Lung (tissue), 12 donors: ENCODE results near the gene MAST2. TPM values are rescaled to one million over a fixed set of nuclear protein-coding genes. Genes with fewer than 3 reads are reported as not detected.

Experiments used
- ATAC-seq: fragments of 200-7000 bp; cut with Tn5 transposase; one replicate; pipeline ENCODE4 v1.9.1; 2020; ENCODE audit warnings: moderate number of reproducible peaks; ENCODE audit not compliant: insufficient read depth, low FRiP score
- DNase-seq, 3 donors: peaks; one replicate each; pipeline ENCODE4 v3.0.0-alpha.2; 2013 to 2017
- H3K27ac ChIP-seq, 2 donors: one replicate each; pipeline ENCODE4 v1.5.1; 2013; ENCODE audit warnings: mild to moderate bottlenecking in 2 of 2, moderate library complexity in 2 of 2, control low read depth in 1 of 2, inconsistent platforms in 1 of 2, low read depth in 1 of 2, low read length in 1 of 2
- H3K27me3 ChIP-seq, 3 donors: one replicate each; pipeline ENCODE4 v1.5.1; 2013; ENCODE audit warnings: low read length in 2 of 3; ENCODE audit not compliant: control insufficient read depth in 3 of 3, insufficient read depth in 3 of 3
- H3K36me3 ChIP-seq, 4 donors: one replicate each; pipeline ENCODE4 v1.5.1; 2013; ENCODE audit warnings: low read length in 4 of 4, mild to moderate bottlenecking in 1 of 4, moderate library complexity in 1 of 4; ENCODE audit not compliant: control insufficient read depth in 4 of 4, insufficient read depth in 4 of 4
- H3K4me1 ChIP-seq, 5 donors: one replicate each; pipeline ENCODE4 v1.5.1; 2013; ENCODE audit warnings: low read length in 5 of 5, mild to moderate bottlenecking in 2 of 5, moderate library complexity in 1 of 5; ENCODE audit not compliant: control insufficient read depth in 5 of 5, insufficient read depth in 5 of 5
- H3K4me3 ChIP-seq: one replicate; pipeline ENCODE4 v1.5.1; 2013; ENCODE audit warnings: mild to moderate bottlenecking, control low read depth, moderate library complexity
- H3K9ac ChIP-seq, 2 donors: one replicate each; pipeline ENCODE4 v1.5.1; 2013; ENCODE audit warnings: low read length in 2 of 2, control low read depth in 1 of 2; ENCODE audit not compliant: insufficient read depth in 1 of 2
- H3K9me3 ChIP-seq, 4 donors: one replicate each; pipeline ENCODE4 v1.5.1; 2013; ENCODE audit warnings: low read length in 3 of 4, mild to moderate bottlenecking in 1 of 4, moderate library complexity in 1 of 4; ENCODE audit not compliant: control insufficient read depth in 4 of 4, insufficient read depth in 3 of 4
- CTCF ChIP-seq: IDR thresholded peaks from 2 replicates; pipeline ENCODE4 v1.5.1; 2012; ENCODE audit warnings: mild to moderate bottlenecking; ENCODE audit errors: control extremely low read depth, extremely low read depth
- WGBS, 2 donors: extraction: QIAGEN DNeasy Blood & Tissue Kit; methylation state at CpG; one replicate each; pipeline ENCODE4 v1.1.7; 2013; 5-methylcytosine and 5-hydroxymethylcytosine counted together
- polyA plus RNA-seq, 2 donors: library from polyadenylated mRNA; stranded (reverse); fragments of 200-250 nt; gene quantifications; one replicate each; pipeline ENCODE4 v1.2.1, GENCODE V29; 2013
- total RNA-seq, 2 donors: library from RNA; depleted of rRNA in 1 of 2; stranded (reverse); fragments of >200 nt in 1 of 2; gene quantifications; one replicate each; pipeline ENCODE4 v1.2.1, GENCODE V29; 2014 to 2021
- donor health status: control.
- donor health status: control.
- donor health status: Bipolar disorder and iron deficiency.
- donor health status: healthy.
- donor health status: DM: yes; HTN: yes; CAD: no.

Gene MAST2
- total and polyA plus RNA-seq, 4 donors: 10.5 to 28.6 (median 19.1) TPM

DNA sequence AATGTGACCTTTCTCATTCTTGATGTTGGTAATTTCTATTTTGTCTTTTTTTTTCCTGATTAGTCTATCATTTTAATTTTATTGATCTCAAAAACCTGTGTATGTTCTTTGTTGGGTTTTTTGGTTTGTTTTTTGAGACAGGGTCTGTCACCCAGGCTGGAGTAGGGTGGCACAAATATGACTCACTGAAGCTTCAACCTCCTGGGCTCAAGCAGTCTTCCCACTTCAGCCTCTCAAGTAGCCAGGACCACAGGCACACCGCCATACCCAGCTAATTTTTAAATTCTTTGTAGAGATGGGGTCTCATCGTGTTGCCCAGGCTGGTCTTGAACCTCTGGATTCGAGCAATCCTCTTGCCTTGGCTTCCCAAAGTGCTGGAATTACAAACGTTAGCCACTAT, 183.8 kb downstream of the MAST2 start:
- no peaks in the 10 kb centered on the region for H3K9me3 ChIP-seq
- peaks cover 0 to 2% (median 0%) of the 10 kb centered on the region in 4 donors for H3K36me3 ChIP-seq
- TF ChIP-seq CTCF: no peak
- no peak overlapping the region for H3K9ac ChIP-seq
- WGBS, 2 donors: 96 to 100% methylated on average over 4 of the region's 4 CpGs
- H3K4me1 ChIP-seq: no peaks in the 10 kb centered on the region
- H3K4me3 ChIP-seq: no peak overlapping the region
- no peaks in the 10 kb centered on the region for H3K27me3 ChIP-seq
- DNase-seq (no peak), ATAC-seq (no peak)
- H3K27ac ChIP-seq: no peak overlapping the region

GRCh38 chr1:45989249-45989648, 185.8 kb downstream of the MAST2 start:
- WGBS, 2 donors: 93 to 94% methylated on average over 2 of the region's 2 CpGs
- peaks cover 0 to under 1% (median 0%) of the 10 kb centered on the region in 5 donors for H3K4me1 ChIP-seq
- no peaks in the 10 kb centered on the region for H3K27me3 ChIP-seq
- no peak overlapping the region for H3K9ac ChIP-seq
- H3K27ac ChIP-seq: no peak overlapping the region
- no peak overlapping the region for H3K4me3 ChIP-seq
- TF ChIP-seq CTCF: no peak
- DNase-seq (no peak), ATAC-seq (no peak)
- H3K36me3 ChIP-seq: peaks cover 0 to 2% (median 0%) of the 10 kb centered on the region in 4 donors
- H3K9me3 ChIP-seq: no peaks in the 10 kb centered on the region

DNA sequence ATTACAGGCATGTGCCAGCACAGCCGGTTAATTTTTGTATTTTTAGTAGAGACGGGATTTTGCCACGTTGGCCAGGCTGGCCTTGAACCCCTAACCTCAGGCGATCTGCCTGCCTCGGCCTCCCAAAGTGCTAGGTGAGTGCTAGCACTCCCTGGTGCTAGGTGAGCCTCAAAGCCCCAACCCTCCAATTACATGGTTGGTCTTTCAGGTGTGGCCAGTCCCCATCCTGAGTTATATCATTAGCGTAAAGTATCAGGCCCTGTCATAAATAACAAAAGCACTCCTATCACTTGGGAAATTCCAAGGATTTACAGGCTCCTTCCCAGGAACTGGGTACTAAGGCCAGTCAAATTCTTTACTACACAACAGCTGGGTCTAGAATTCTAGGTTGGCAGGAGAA, 191.0 kb downstream of the MAST2 start:
- no peak for DNase-seq
- no peak for TF ChIP-seq CTCF
- 96 to 98% methylated on average over 6 of the region's 6 CpGs for WGBS, 2 donors

DNA sequence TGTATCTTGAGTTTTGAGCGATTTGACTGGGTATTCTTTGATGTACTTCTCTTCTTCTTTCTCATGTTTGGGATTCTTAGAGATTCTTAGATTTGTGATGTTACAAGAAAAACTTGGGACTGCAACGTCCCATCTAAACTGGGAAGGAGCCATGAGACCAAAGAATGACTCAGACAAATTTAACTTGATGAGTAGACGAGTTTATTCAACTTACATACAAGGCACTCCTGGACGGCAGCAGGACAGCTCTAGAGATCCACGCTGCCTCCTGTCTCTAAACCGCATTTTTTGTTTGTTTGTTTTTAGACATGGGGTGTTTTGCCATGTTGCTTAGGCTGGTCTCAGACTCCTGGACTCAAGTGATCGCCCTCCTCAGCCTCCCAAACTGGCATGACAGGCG, 191.9 kb downstream of the MAST2 start:
- peaks cover 0 to 9% (median under 1%) of the 10 kb centered on the region in 4 donors for H3K36me3 ChIP-seq
- H3K4me3 ChIP-seq: no peak overlapping the region
- DNase-seq (no peak), ATAC-seq (no peak)
- no peak for TF ChIP-seq CTCF
- no peak overlapping the region for H3K27ac ChIP-seq
- peaks cover 0 to 18% (median 0%) of the 10 kb centered on the region in 5 donors for H3K4me1 ChIP-seq
- no peak overlapping the region for H3K9ac ChIP-seq
- 87 to 93% methylated on average over 8 of the region's 8 CpGs for WGBS, 2 donors
- H3K27me3 ChIP-seq: no peaks in the 10 kb centered on the region
- H3K9me3 ChIP-seq: no peaks in the 10 kb centered on the region

More for the DNA sequence above, 191.0 kb downstream of the MAST2 start:
- Histone ChIP-seq H3K4me1 (peaks cover 0 to 17% (median 0%) of the 10 kb centered on the region in 5 donors), H3K4me3 (no peak overlapping the region), H3K27ac (no peak overlapping the region), H3K9ac (no peak overlapping the region), H3K9me3 (no peaks in the 10 kb centered on the region), H3K27me3 (no peaks in the 10 kb centered on the region), H3K36me3 (peaks cover 0 to 8% (median under 1%) of the 10 kb centered on the region in 4 donors)
- no peak for ATAC-seq
